IPS-20b (cell line): ENCODE data around the gene SPNS1.

Source experiments
- H3K27ac ChIP-seq: one replicate; pipeline ENCODE4 v1.5.1; 2013; ENCODE audit warnings: low read length
- H3K27me3 ChIP-seq: 2 replicates; pipeline ENCODE4 v1.6.1; 2013; ENCODE audit warnings: mild to moderate bottlenecking, low read length, inconsistent platforms; ENCODE audit not compliant: insufficient read depth
- H3K36me3 ChIP-seq: 2 replicates; pipeline ENCODE4 v1.6.1; 2013; ENCODE audit warnings: low read depth, mild to moderate bottlenecking, inconsistent platforms, low read length, moderate library complexity; ENCODE audit not compliant: insufficient read depth
- H3K4me1 ChIP-seq: 2 replicates; pipeline ENCODE4 v1.6.1; 2013; ENCODE audit warnings: mild to moderate bottlenecking, control low read depth, inconsistent platforms, low read length, moderate library complexity; ENCODE audit not compliant: insufficient read depth
- H3K4me3 ChIP-seq: 2 replicates; pipeline ENCODE4 v1.5.1; 2013; ENCODE audit warnings: mild to moderate bottlenecking, low read length, inconsistent platforms
- H3K9ac ChIP-seq: 2 replicates; pipeline ENCODE4 v1.6.1; 2013; ENCODE audit warnings: low read depth, mild to moderate bottlenecking, inconsistent platforms, low read length, moderate library complexity
- H3K9me3 ChIP-seq: 2 replicates; pipeline ENCODE4 v1.6.1; 2013; ENCODE audit warnings: mild to moderate bottlenecking, low read depth, low read length, inconsistent platforms; ENCODE audit not compliant: insufficient read depth

The SPNS1 gene

GRCh38 chr16:29023279-29024277 lies 49.0 kb downstream of the SPNS1 start:
- Histone ChIP-seq H3K9me3 (no peaks in the 10 kb centered on the region), H3K27ac (no peak overlapping the region), H3K9ac (no peak overlapping the region), H3K4me1 (no peaks in the 10 kb centered on the region), H3K4me3 (no peak overlapping the region), H3K27me3 (no peaks in the 10 kb centered on the region), H3K36me3 (no peaks in the 10 kb centered on the region)

GRCh38 chr16:29024278-29024677 lies 49.7 kb downstream of the SPNS1 start:
- Histone ChIP-seq H3K4me1 (0 out of 2 replicates have a peak, but pooled peaks cover 4% of the 10 kb centered on the region), H3K27me3 (no peaks in the 10 kb centered on the region), H3K36me3 (no peaks in the 10 kb centered on the region), H3K9me3 (no peaks in the 10 kb centered on the region), H3K9ac (no peak overlapping the region), H3K4me3 (no peak overlapping the region), H3K27ac (no peak overlapping the region)

- Histone ChIP-seq H3K4me1 (0 out of 2 replicates have a peak, but pooled peaks cover 4% of the 10 kb centered on the region), H3K27me3 (no peaks in the 10 kb centered on the region)
Observed at GRCh38 chr16:29025218-29025617, 50.6 kb downstream of the SPNS1 start.

GRCh38 chr16:29025735-29026134 lies 51.2 kb downstream of the SPNS1 start:
- Histone ChIP-seq H3K4me3 (no peak overlapping the region), H3K27ac (no peak overlapping the region), H3K9me3 (no peaks in the 10 kb centered on the region), H3K4me1 (0 out of 2 replicates have a peak, but pooled peaks cover 4% of the 10 kb centered on the region), H3K27me3 (no peaks in the 10 kb centered on the region), H3K36me3 (no peaks in the 10 kb centered on the region), H3K9ac (no peak overlapping the region)

More at GRCh38 chr16:29025218-29025617, 50.6 kb downstream of the SPNS1 start:
- no peaks in the 10 kb centered on the region for H3K36me3 ChIP-seq
- no peak overlapping the region for H3K9ac ChIP-seq
- no peaks in the 10 kb centered on the region for H3K9me3 ChIP-seq
- no peak overlapping the region for H3K4me3 ChIP-seq
- H3K27ac ChIP-seq, result no peak overlapping the region

GRCh38 chr16:29028457-29029167 lies 54.0 kb downstream of the SPNS1 start:
- Histone ChIP-seq H3K27ac (no peak overlapping the region), H3K36me3 (no peaks in the 10 kb centered on the region), H3K4me3 (no peak overlapping the region), H3K4me1 (0 out of 2 replicates have a peak, but pooled peaks cover 4% of the 10 kb centered on the region), H3K9me3 (no peaks in the 10 kb centered on the region), H3K27me3 (no peaks in the 10 kb centered on the region), H3K9ac (no peak overlapping the region)

GRCh38 chr16:29029168-29029994 lies 54.8 kb downstream of the SPNS1 start:
- Histone ChIP-seq H3K4me3 (no peak overlapping the region), H3K27me3 (no peaks in the 10 kb centered on the region), H3K36me3 (no peaks in the 10 kb centered on the region), H3K27ac (no peak overlapping the region), H3K4me1 (0 out of 2 replicates have a peak, but pooled peaks cover 4% of the 10 kb centered on the region), H3K9ac (no peak overlapping the region), H3K9me3 (no peaks in the 10 kb centered on the region)

GRCh38 chr16:29030086-29030840 lies 55.7 kb downstream of the SPNS1 start:
- H3K4me1 ChIP-seq, result 0 out of 2 replicates have a peak, but pooled peaks cover 4% of the 10 kb centered on the region
- no peaks in the 10 kb centered on the region for H3K9me3 ChIP-seq
- no peak overlapping the region for H3K4me3 ChIP-seq
- no peak overlapping the region for H3K9ac ChIP-seq
- no peaks in the 10 kb centered on the region for H3K36me3 ChIP-seq
- no peaks in the 10 kb centered on the region for H3K27me3 ChIP-seq
- H3K27ac ChIP-seq, result no peak overlapping the region
